Stimulated activated CD8-positive, alpha-beta memory T cell treated with anti-CD3 and anti-CD28 coated beads, Interleukin-2, amount 100 ng/mL, for 48 hours (primary cell): Measurements from ENCODE around the gene SLC4A5.
A peak's percentile ranks its signal among the peaks of the same experiment; 100 is the strongest.

Experiments used
- DNase-seq, 2 donors: peaks; one replicate each; pipeline ENCODE4 v3.0.0-alpha.2; 2020; ENCODE audit warnings: low read depth in 2 of 2

Gene SLC4A5, protein sequence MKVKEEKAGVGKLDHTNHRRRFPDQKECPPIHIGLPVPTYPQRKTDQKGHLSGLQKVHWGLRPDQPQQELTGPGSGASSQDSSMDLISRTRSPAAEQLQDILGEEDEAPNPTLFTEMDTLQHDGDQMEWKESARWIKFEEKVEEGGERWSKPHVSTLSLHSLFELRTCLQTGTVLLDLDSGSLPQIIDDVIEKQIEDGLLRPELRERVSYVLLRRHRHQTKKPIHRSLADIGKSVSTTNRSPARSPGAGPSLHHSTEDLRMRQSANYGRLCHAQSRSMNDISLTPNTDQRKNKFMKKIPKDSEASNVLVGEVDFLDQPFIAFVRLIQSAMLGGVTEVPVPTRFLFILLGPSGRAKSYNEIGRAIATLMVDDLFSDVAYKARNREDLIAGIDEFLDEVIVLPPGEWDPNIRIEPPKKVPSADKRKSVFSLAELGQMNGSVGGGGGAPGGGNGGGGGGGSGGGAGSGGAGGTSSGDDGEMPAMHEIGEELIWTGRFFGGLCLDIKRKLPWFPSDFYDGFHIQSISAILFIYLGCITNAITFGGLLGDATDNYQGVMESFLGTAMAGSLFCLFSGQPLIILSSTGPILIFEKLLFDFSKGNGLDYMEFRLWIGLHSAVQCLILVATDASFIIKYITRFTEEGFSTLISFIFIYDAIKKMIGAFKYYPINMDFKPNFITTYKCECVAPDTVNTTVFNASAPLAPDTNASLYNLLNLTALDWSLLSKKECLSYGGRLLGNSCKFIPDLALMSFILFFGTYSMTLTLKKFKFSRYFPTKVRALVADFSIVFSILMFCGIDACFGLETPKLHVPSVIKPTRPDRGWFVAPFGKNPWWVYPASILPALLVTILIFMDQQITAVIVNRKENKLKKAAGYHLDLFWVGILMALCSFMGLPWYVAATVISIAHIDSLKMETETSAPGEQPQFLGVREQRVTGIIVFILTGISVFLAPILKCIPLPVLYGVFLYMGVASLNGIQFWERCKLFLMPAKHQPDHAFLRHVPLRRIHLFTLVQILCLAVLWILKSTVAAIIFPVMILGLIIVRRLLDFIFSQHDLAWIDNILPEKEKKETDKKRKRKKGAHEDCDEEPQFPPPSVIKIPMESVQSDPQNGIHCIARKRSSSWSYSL

DNA sequence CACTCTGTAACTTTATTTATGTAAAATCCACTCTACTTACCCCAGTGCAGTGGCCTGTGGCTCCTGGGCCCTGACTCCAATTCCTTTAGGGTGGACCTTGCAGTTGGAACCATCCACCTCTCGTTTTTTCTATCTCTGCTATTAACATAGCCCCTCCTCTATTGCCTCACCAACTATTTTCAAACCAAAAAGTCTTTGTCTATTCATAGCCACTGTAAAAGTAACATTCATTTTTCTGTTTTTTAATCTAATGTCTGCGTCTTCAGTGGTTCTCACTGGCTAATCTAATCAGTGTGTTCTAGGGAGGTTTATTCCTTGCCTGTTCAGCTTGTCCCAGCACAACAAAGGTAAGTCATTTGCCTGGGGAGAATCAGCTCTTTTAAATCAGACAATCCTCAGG, at the start of gene SLC4A5:
SLC4A5 (minus strand) TSS at position 101 of the 400 bp plus-strand sequence. CDS start 28,393 bp downstream, outside the sequence.
- no peak for DNase-seq

DNA sequence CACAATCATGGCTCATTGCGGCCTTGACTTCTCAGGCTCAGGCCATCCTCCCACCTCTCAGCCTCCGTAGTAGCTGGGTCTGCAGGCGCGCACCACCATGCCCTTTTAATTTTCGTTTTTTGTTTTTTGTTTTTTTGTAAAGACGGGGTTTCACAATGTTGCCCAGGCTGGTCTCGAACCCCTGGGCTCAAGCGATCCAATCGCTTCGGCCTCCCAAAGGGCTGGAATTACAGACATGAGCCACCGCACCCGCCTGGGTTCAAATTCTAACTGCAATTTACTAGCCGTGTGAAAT, 49.2 kb upstream of the SLC4A5 start:
- no peak for DNase-seq

DNA sequence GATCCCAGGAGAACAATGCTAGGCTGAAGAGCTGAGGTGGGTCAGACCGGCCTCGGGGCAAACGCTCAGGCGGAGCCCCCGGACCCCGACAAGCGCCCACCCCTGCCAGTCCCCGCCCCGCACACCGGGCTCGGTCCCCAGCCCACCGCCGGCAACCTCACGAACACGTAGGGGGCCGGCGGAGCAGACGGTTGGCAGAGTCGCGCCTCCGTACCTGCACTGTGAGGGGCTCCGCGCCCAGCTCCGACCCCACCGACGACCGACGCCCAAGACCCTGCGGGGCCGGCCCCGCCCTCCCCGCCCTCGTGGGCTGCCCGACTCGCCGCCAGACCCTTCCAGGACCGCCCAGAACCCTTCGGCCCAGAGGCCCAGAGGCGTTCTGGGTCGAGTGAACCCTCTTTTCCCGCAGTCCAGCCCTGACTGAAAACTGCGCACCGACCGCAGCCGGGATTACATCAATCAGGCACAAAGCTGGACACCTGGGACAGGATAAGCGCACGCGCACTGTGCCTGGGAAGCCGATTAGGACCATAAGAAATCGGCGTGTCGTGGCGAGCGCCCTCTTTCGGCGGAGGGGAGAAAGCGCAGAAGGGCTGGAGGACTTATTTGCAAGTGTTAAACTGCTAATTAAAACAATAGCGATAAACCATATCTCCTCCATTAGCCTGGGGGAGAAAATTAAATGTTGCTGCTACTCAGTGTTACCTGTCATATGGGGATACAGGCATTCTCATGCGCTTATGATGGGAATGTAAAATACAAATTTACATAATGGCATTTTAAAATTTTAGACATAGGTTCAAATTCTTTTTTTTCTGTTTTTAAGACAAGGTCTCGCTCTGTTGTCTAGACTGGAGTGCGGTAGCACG, 48.6 kb upstream of the SLC4A5 start:
- DNase-seq, result peak; percentile 87 to 89

DNA sequence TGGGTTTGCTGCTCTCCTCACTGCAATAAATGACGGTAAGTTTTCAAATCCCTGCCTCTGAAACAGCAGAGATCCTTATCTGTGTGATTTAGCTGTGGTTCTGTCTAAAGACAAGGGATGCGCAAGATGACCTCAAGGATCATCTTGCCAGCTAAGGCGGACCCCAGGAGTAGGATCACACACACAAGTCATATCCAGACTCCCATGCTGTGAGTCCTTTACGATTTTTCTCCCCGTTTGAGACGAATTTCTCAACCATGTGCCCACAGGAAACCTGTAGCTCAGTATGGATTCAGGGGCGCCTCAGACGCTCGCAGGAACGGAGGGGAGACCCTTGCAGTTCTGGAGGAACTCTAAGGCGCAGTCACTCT, 48.0 kb upstream of the SLC4A5 start:
- DNase-seq, result no peak

DNA sequence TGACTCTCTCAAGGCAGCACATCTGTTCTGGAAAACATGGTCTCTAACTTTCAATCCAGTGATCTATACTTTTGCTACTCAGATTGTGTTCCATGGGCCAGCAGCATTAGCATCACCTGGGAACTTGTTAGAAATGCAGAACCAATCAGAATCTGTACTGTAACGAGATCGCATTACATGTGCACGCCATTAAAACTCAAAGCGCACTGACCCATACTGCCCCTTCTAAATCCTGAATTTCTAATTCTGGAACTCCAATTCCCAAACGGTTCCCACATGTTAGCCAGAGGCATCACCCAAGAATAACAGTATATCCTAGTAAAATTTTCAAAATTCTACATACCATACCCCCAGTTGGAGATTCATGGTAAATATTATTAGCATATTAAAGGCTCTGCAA, 47.4 kb upstream of the SLC4A5 start:
- DNase-seq, result no peak

DNA sequence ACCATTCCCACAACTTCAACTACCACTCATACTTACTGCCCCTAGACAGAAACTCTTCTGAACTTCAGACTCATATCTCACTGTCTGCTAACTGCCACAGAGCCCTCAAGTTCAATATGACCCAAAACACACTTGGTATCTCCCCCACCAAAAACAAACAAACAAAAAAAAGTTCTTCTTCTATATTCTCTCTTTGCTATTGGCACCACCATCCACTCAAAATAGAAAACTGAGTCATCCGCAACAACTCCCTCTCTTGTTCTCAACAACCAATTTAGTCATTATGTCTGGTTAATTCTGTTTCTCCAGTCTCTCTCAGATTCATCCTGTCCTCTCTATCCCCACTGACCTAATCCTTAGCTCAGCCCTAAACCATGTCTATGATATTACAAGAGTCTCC, 44.1 kb upstream of the SLC4A5 start:
- no peak for DNase-seq

DNA sequence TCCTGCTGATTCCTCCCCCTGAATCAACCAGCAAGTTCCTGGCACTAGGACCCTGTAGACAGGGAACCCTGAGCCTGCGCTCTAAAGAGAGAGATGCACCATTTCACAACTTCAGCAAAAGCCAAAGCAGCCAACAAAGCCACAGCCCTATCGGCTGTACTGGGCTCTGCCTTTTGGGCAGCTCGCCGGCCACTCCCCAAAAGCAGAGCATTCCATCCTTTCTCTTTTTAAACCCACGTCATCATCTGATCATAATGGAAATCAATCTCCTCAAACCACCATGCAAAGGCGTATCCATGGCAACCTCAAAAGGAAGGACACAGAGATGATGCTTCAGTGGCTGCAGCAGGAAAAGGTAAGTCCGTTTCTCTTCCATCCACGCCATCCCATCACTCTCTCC, 42.2 kb upstream of the SLC4A5 start:
- no peak for DNase-seq

DNA sequence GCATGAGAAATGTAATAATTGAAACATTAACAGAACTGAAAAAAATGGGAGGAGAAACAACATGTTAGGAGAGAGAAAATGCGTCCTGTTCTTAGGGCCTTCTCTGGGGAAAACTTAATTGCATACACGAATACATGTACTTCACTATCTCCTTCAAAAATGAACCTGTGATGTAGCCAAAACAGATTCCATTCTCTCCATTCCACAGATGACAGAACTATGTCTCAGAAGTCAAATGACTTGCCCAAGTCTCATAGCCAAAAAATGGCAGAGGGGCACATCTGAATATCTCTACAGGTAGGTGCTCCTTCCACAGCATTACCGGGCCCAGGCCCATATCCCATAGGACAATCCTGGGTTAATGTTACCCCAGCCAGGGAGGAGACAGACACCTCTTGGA, 40.8 kb upstream of the SLC4A5 start:
- DNase-seq, result no peak

DNA sequence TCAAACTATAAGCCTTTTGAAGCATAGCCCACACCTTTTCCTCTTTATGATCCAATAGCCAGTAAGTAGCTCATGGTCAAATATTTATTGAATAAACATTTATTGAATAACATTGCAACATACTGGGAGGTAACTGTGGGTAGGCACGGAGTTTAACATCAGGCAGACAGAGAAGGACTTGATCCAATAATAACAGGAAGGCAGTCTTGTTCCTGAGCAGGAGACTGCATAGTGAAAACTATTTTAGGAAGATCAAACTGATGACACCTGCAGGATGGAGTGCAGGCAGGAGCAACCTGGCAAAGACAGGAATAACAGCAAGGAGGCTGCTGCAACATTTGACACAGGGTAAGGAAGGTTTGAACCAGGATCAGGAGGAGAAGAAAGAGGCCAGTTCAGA, 40.0 kb upstream of the SLC4A5 start:
- DNase-seq, result no peak

DNA sequence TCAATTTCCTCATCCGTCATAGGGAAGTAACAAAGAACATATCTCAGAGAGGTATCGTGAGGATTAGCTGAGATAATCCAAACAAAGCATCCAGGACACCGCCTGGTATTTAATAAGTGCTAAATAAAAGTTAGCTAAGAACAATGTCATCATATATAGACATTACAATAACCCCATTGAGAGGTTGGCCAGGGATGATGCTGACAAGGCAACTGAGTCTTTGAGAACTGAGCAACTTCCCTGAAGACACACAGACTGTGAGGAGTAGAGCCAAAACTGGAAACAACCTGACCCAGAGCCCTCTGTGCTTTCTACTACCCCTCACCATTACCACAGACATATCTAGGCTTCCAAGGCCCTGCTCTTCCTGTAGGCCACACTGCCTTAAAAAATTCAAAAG, 38.5 kb upstream of the SLC4A5 start:
- no peak for DNase-seq

DNA sequence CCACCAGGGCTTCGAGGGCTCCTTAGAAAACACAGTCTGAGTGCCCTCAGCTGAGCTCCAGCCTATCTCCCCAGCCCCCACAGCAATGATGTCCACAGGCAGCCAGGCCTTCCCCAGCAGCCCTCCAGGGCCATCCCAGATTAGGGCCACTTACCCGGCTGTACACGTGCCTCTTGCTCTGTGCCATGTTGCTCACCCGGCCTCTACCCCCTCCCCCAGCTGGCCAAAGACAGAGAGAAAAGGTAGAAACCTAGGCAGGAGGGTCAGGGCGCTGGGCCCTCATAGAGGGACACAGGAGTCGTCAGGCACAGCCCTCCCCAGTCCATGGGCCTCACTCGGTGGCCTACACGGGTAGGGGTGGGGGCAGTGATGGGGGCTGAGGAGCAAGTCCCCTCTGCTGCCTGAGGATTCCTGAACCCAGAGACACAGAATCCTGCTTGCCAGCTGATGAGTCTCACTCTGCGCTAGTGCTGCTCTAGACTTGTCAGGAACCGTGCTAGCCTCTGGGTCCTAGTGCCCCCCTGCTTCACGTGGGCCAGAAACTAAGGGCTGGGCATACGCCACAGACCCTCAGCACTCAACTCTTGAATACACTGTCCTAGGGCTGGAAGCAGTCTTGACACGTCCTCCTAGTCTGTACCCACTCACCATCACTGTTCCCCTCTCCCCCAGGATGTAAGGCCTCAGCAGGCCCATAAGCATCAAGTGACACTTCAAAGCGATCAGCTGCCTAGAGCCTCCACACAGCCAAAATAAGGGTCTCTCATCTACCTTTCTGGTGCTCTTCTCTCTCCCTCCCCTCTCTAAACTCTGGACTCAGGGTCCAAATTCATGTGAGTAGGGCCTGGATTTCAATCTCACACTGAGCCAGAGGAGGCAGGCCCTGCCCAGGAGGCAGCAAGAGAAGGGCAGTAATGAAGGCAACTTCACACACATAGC, 36.9 kb upstream of the SLC4A5 start, which contains the start of gene DCTN1:
DCTN1 (minus strand) TSS at position 461 of the 939 bp plus-strand sequence; CDS start at position 187, 274 bp downstream.
- no peak for DNase-seq

DNA sequence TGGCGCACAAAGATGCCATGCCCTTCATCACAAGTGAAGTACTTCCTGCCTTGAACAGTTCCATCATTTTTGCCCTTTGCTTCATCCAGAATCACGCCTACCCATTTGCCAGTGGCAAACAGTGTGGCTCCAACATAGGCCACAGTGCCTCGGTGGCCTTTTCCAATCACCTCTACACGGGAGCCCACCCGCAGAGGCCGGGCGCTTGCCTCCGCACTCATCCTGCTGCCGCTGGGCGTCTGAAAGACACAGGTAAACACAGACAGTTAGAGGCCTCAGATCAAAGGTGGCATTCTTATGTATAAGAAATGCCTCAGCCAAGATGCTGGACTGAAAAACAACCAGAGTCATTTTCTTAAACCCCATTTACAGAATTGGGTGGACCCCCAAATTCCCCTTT, 34.8 kb upstream of the SLC4A5 start:
- no peak for DNase-seq

DNA sequence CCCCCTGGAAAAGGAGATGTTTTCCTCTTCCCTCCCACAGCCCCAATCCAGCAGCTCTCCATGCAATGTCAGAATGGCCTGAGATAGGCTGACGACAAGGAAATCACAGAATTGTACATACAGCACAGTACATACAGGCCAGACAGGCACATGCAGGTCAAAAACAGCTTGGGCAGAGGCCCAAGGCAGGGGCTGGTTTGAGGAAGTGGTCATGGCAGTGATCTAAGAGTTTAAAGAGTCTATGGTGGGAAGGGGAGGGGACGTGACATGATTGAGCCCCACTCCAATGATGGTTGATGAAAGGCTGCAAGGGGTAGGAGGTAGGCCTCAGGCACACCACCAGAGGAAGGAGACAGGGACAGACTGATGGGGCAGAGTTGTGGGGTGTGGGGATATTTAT, 32.6 kb upstream of the SLC4A5 start:
- no peak for DNase-seq

DNA sequence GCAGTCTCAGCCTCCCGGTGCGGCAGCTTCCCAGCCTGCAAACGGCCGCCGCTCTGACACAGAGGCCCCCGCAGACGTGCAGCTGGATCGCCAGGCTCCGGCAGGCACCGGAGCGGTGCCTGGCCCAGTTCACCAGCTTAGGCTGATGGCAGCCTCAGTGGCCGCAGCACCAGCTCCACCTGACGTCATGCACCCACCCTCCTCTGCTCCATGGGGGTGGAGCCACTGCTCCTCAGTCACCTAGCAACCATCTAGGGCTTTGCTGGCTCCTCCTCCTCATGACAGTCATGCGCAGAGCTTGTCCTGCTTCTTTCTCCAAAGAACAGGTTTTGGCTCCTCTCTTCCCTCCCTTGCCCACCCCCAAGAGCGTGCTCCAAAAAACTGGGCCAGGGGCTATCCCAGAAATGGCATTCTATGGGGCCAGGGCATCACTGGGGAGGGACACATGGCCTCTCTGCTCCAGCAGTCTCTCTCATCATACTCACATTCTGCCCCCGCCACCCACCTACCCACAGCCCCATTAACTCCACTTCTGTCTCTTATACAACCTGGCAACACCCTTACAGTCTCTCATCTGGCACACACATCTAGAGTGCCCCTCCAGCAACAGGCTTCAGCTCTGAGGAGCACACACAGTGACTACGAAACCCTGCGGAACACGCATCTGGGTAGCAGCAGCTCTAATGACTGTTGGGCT, 31.4 kb upstream of the SLC4A5 start:
- DNase-seq, result no peak

DNA sequence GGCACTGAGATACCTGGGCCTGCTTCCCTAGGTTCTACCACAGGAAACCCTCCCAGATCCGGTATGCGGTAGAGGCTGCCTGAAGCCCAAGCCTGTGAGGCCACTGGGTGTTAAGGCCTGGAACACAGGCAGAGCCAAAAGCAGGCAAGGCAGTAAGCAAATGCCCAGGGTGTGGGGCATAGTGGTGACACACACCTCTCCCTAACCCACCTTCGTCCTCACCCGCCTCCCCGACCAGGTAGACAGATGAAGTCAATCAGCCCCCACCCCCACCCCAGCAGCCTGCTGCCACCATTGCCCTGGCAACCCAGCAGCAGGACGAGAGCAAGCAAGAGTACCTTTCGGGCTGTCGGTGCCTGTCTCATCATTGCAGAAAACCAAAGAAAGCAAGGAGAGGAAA, 30.8 kb upstream of the SLC4A5 start:
- DNase-seq, result no peak

DNA sequence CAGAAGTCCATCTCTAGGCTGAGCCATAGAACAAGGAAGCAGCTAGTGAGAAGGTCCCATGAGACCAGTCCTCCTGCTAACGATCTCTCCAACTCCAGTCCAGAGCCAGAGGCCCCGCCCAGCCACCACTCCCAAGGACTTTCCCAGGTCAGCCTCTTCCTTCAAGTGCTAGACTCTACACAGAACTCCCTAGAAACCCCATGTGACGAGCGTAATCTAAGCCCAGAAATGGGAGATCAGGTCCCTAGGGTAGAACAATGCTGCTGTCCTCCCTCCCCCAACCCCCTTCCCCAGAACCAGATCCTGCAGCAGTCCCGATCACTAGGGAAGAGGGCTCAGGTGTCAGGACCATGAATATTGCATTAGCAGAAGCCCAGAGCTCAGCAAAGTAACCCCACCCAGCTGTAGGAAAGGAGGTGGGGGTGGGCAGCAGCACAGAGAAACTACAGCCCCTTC, 30.0 kb upstream of the SLC4A5 start:
- DNase-seq, result no peak

DNA sequence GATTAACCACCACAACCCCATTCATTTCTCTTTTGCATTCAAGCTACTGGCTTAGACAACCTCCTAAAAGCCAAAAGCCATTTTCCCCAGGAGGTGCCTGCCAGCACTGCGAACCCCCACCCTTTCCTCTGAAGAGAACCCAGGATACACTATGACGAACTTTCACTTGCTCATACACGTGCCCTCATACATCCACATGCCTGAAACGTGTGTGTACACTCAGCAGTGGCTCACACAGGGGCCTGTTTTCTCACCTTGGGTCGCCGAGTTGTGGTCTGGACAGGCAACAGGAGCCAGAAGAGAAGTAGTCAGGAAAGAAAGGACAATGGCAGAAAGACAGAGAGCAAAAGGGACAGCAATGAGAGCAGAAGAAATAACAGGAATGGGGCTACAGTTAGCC, 29.5 kb upstream of the SLC4A5 start:
- no peak for DNase-seq

DNA sequence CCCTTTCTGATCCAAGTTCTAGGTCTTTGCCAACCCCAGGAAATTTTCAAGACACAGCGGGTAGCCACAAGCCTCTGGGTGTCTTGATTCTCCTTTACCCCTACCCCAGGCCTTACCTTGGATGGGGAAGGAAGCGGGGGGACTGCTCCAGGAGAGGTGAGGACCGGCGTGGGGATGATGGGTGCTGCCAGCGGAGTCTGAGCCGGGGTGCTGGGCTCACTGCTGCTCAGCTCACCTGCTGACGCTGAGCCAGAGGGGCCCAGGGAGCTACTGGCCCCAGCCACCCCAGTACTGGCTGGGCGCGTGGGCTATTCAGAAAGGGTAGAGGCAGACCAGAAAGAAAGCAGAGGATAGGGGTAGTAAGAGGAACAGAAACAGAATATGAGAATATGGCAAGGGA, 28.2 kb upstream of the SLC4A5 start:
- no peak for DNase-seq

DNA sequence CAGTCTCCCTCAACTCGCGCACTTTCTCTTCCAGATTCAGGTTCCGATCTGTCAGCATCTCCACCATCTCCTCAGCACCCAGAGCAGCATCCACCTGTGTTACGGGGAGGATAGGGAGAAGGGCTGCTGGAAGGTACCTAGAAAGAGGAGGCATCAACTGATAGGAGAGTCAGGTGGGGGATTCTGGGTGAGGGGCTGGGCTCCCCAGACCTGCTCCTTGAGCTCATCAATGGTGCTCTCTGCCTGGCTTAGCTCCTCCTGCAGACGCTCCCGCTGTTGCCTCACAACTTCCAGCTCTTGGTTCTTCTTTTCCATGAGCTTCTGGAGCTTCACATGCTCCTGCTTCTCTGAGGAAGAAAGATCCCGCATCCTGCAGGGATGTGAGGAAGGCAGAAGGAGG, 26.8 kb upstream of the SLC4A5 start:
- no peak for DNase-seq

DNA sequence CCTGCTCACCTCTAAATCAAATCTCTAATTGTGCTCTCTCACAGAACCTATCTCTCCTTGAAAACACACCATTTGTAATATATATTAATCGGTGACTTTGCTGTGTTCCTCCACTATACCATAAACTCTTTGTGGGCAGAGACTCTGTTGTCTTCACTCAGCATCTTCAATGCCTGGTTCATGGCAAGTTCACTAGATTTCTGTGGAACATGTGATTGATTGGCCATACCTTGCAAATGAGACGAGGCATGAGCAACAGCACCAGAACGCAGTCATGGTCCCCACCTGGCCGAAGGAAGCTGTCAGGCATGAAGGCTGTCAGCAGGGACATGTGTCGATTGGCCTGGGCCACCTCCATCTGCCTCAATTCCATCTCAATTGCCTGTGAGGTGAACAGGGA, 25.3 kb upstream of the SLC4A5 start:
- DNase-seq, result no peak
